ENCODE measurements around the gene TMEM221.

TMEM221 gene

DNA sequence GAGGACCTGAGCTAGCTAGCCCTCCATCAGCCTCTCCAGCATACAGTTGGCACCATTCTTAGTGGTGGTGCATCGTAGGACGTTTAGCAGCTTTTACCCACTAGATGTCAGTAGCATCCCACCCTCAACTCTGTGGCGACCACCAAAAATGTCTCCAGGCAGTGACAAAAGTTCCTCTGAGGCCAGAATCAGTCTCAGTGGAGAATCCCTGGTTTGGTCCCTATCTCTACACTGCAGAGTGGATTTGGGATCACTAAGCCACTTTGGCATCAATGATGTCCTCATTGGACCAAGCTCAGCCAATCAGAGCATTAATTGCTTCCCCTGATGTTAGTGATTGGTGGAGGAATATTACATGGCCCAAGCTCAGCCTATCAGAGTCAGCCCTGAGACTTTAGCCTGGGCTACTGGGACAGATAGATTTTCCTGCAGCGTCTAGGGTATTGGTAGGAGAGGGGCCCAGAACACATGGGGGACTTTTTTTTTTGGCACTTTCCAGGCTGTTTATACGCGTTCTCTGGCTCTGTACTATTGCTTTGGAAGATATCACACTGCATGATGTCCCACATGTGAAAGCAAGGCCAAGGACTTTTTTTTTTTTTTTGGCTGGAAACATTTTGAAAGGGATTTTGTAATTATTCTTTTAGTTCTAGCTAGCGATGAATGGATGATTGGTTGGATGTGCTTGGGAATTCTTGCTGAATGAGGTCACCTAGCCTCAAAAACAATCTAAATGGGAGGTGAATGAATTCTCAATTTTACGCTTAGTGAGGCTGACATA lies 7.0 kb downstream of the TMEM221 start:
- peak; percentile 48 for DNase-seq
- TF ChIP-seq, protein P1, sequence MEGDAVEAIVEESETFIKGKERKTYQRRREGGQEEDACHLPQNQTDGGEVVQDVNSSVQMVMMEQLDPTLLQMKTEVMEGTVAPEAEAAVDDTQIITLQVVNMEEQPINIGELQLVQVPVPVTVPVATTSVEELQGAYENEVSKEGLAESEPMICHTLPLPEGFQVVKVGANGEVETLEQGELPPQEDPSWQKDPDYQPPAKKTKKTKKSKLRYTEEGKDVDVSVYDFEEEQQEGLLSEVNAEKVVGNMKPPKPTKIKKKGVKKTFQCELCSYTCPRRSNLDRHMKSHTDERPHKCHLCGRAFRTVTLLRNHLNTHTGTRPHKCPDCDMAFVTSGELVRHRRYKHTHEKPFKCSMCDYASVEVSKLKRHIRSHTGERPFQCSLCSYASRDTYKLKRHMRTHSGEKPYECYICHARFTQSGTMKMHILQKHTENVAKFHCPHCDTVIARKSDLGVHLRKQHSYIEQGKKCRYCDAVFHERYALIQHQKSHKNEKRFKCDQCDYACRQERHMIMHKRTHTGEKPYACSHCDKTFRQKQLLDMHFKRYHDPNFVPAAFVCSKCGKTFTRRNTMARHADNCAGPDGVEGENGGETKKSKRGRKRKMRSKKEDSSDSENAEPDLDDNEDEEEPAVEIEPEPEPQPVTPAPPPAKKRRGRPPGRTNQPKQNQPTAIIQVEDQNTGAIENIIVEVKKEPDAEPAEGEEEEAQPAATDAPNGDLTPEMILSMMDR (IDR thresholded peaks at IDR 0.05; ENCODE audit: low read depth, low read length): peak; percentile 75

GRCh38 chr19:17436874-17437267 lies 11.6 kb downstream of the TMEM221 start:
- Histone ChIP-seq H3K9me3 (ENCODE audit: severe bottlenecking) (no peaks in the 10 kb centered on the region), H3K27me3 (ENCODE audit: insufficient read depth, low read depth, severe bottlenecking) (no peaks in the 10 kb centered on the region), H3K4me3 (ENCODE audit: low read depth, low read length) (no peak overlapping the region), H3K27ac (no peak overlapping the region), H3K36me3 (no peaks in the 10 kb centered on the region)
- TF ChIP-seq, protein P1 (IDR thresholded peaks at IDR 0.05; ENCODE audit: low read depth, low read length): no peak
- no peak for DNase-seq

More for the DNA sequence above, 7.0 kb downstream of the TMEM221 start:
- H3K36me3 ChIP-seq: no peaks in the 10 kb centered on the region
- no peaks in the 10 kb centered on the region for H3K9me3 ChIP-seq (ENCODE audit: severe bottlenecking)
- H3K4me3 ChIP-seq (ENCODE audit: low read depth, low read length): no peak overlapping the region
- no peaks in the 10 kb centered on the region for H3K27me3 ChIP-seq (ENCODE audit: insufficient read depth, low read depth, severe bottlenecking)
- no peak overlapping the region for H3K27ac ChIP-seq

GRCh38 chr19:17436094-17436873 lies 12.2 kb downstream of the TMEM221 start:
- DNase-seq: no peak
- Histone ChIP-seq H3K9me3 (ENCODE audit: severe bottlenecking) (no peaks in the 10 kb centered on the region), H3K27me3 (ENCODE audit: insufficient read depth, low read depth, severe bottlenecking) (no peaks in the 10 kb centered on the region), H3K27ac (no peak overlapping the region), H3K36me3 (no peaks in the 10 kb centered on the region), H3K4me3 (ENCODE audit: low read depth, low read length) (no peak overlapping the region)
- TF ChIP-seq, protein P1 (IDR thresholded peaks at IDR 0.05; ENCODE audit: low read depth, low read length): no peak

GRCh38 chr19:17435218-17435617 lies 13.2 kb downstream of the TMEM221 start:
- H3K36me3 ChIP-seq: no peaks in the 10 kb centered on the region
- no peaks in the 10 kb centered on the region for H3K27me3 ChIP-seq (ENCODE audit: insufficient read depth, low read depth, severe bottlenecking)
- no peak overlapping the region for H3K27ac ChIP-seq
- no peaks in the 10 kb centered on the region for H3K9me3 ChIP-seq (ENCODE audit: severe bottlenecking)
- TF ChIP-seq, protein P1 (IDR thresholded peaks at IDR 0.05; ENCODE audit: low read depth, low read length): no peak
- H3K4me3 ChIP-seq (ENCODE audit: low read depth, low read length): no peak overlapping the region
- DNase-seq: no peak

GRCh38 chr19:17431417-17431816 lies 17.1 kb downstream of the TMEM221 start:
- H3K4me3 ChIP-seq (ENCODE audit: low read depth, low read length): no peak overlapping the region
- no peak overlapping the region for H3K27ac ChIP-seq
- DNase-seq: no peak
- no peaks in the 10 kb centered on the region for H3K9me3 ChIP-seq (ENCODE audit: severe bottlenecking)
- TF ChIP-seq, protein P1 (IDR thresholded peaks at IDR 0.05; ENCODE audit: low read depth, low read length): no peak
- H3K27me3 ChIP-seq (ENCODE audit: insufficient read depth, low read depth, severe bottlenecking): no peaks in the 10 kb centered on the region
- H3K36me3 ChIP-seq: no peaks in the 10 kb centered on the region
